ENCODE measurements around the gene TMCC1.

Gene TMCC1

DNA sequence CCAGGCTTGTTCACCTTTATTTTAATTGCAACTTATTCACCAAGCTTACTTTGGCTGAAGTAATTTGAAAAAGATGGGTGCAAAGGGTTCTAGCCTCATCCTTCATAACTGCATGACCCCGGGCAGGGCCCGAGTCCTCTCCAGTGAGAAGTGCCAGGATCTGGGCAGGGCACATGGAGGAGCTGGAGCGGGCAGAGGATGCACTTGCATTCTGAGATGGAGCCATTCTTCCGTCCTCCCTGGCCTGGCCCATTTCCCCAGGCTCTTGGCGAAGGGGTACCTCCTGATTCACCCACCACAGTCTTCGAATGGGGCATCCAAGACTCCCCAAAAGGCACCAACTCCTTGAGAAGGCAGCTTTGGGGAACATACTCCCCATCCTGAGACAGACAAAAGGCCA is 264.5 kb downstream of the TMCC1 start:
- H3K27me3 ChIP-seq (ENCODE audit: insufficient read depth, poor library complexity, severe bottlenecking): no peaks in the 10 kb centered on the region
- H3K27ac ChIP-seq (replicated peaks): no peak overlapping the region
- TF ChIP-seq POLR2AphosphoS5 (IDR thresholded peaks at IDR 0.05; ENCODE audit: low read depth) (no peak), CTCF (IDR thresholded peaks at IDR 0.05; ENCODE audit: insufficient read depth, low read length) (no peak), GABPA (IDR thresholded peaks at IDR 0.05; ENCODE audit: low read depth) (no peak), SPI1 (IDR thresholded peaks at IDR 0.05; ENCODE audit: borderline replicate concordance, low read depth) (no peak)
- TF ChIP-seq, protein P1, sequence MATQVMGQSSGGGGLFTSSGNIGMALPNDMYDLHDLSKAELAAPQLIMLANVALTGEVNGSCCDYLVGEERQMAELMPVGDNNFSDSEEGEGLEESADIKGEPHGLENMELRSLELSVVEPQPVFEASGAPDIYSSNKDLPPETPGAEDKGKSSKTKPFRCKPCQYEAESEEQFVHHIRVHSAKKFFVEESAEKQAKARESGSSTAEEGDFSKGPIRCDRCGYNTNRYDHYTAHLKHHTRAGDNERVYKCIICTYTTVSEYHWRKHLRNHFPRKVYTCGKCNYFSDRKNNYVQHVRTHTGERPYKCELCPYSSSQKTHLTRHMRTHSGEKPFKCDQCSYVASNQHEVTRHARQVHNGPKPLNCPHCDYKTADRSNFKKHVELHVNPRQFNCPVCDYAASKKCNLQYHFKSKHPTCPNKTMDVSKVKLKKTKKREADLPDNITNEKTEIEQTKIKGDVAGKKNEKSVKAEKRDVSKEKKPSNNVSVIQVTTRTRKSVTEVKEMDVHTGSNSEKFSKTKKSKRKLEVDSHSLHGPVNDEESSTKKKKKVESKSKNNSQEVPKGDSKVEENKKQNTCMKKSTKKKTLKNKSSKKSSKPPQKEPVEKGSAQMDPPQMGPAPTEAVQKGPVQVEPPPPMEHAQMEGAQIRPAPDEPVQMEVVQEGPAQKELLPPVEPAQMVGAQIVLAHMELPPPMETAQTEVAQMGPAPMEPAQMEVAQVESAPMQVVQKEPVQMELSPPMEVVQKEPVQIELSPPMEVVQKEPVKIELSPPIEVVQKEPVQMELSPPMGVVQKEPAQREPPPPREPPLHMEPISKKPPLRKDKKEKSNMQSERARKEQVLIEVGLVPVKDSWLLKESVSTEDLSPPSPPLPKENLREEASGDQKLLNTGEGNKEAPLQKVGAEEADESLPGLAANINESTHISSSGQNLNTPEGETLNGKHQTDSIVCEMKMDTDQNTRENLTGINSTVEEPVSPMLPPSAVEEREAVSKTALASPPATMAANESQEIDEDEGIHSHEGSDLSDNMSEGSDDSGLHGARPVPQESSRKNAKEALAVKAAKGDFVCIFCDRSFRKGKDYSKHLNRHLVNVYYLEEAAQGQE (IDR thresholded peaks at IDR 0.05; ENCODE audit: insufficient replicate concordance, low read depth): no peak
- no peak for DNase-seq (ENCODE audit: low read depth in 1 of 2, low spot score in 1 of 2)
- H3K4me3 ChIP-seq (replicated peaks; ENCODE audit: insufficient read depth, low read length): no peak overlapping the region

- Histone ChIP-seq H3K27me3 (ENCODE audit: insufficient read depth, poor library complexity, severe bottlenecking) (no peaks in the 10 kb centered on the region), H3K27ac (replicated peaks) (no peak overlapping the region; the same call in 1 of the 2 replicates), H3K4me3 (replicated peaks; ENCODE audit: insufficient read depth, low read length) (peak overlapping the region; percentile 60; the same call in 1 of the 2 replicates)
These were observed 265.4 kb downstream of the TMCC1 start for GRCh38 chr3:129628169-129628522.

GRCh38 chr3:129627350-129628168 is 266.0 kb downstream of the TMCC1 start:
- Histone ChIP-seq H3K4me3 (replicated peaks; ENCODE audit: insufficient read depth, low read length) (peak overlapping the region; percentile 60), H3K27ac (replicated peaks) (peak overlapping the region; percentile 77), H3K27me3 (ENCODE audit: insufficient read depth, poor library complexity, severe bottlenecking) (no peaks in the 10 kb centered on the region)
- peak; percentile 87 to 88 for DNase-seq (ENCODE audit: low read depth in 1 of 2, low spot score in 1 of 2)
- 0 out of 2 replicates have a peak, but pooled peaks have one; percentile 37 for TF ChIP-seq GABPA (IDR thresholded peaks at IDR 0.05; ENCODE audit: low read depth)
- TF ChIP-seq, protein P1 (IDR thresholded peaks at IDR 0.05; ENCODE audit: insufficient replicate concordance, low read depth): no peak
- peak; percentile 61; the same call in 1 of the 2 replicates for TF ChIP-seq SPI1 (IDR thresholded peaks at IDR 0.05; ENCODE audit: borderline replicate concordance, low read depth)
- 0 out of 2 replicates have a peak, but pooled peaks have one; percentile 22 for TF ChIP-seq POLR2AphosphoS5 (IDR thresholded peaks at IDR 0.05; ENCODE audit: low read depth)
- TF ChIP-seq CTCF (IDR thresholded peaks at IDR 0.05; ENCODE audit: insufficient read depth, low read length): peak; percentile 81

More at GRCh38 chr3:129628169-129628522, 265.4 kb downstream of the TMCC1 start:
- TF ChIP-seq SPI1 (IDR thresholded peaks at IDR 0.05; ENCODE audit: borderline replicate concordance, low read depth) (no peak), GABPA (IDR thresholded peaks at IDR 0.05; ENCODE audit: low read depth) (no peak), CTCF (IDR thresholded peaks at IDR 0.05; ENCODE audit: insufficient read depth, low read length) (no peak), POLR2AphosphoS5 (IDR thresholded peaks at IDR 0.05; ENCODE audit: low read depth) (no peak)
- TF ChIP-seq, protein P1 (IDR thresholded peaks at IDR 0.05; ENCODE audit: insufficient replicate concordance, low read depth): no peak
- no peak for DNase-seq (ENCODE audit: low read depth in 1 of 2, low spot score in 1 of 2)
